SK-N-SH treated with all-trans-retinoic acid at 6 μM for 48 hours (cell line): ENCODE results near the gene CRNN.

ENCODE experiments used
- ATAC-seq: fragments of 200-7000 bp; cut with Tn5 transposase; 3 replicates; pipeline ENCODE4 v1.9.1; 2020; ENCODE audit warnings: mild to moderate bottlenecking, moderate library complexity
- ARNTL ChIP-seq: fragments of 450-650 bp; formaldehyde crosslinking; IDR thresholded peaks from 2 replicates; pipeline ENCODE4 v1.5.0; 2020; ENCODE audit warnings: low read depth, mild to moderate bottlenecking, moderate library complexity, borderline replicate concordance
- BACH2 ChIP-seq: fragments of 250-450 bp; sonication (Bioruptor Pico); IDR thresholded peaks from 2 replicates; pipeline ENCODE4 v1.9.0; 2021; ENCODE audit warnings: mild to moderate bottlenecking, borderline replicate concordance
- CREB5 ChIP-seq: fragments of 250-450 bp; sonication (Bioruptor Pico); IDR thresholded peaks from 2 replicates; pipeline ENCODE4 v1.5.1; 2020; ENCODE audit warnings: low read depth, mild to moderate bottlenecking, moderate library complexity
- CSRNP3 ChIP-seq: fragments of 250-450 bp; sonication (Bioruptor Pico); IDR thresholded peaks from 2 replicates; pipeline ENCODE4 v1.5.1; 2021; ENCODE audit warnings: mild to moderate bottlenecking, moderate library complexity
- GLIS3 ChIP-seq: fragments of 250-450 bp; sonication (Bioruptor Pico); IDR thresholded peaks from 2 replicates; pipeline ENCODE4 v1.5.0; 2020; ENCODE audit warnings: mild to moderate bottlenecking, moderate library complexity
- ISL1 ChIP-seq: fragments of 250-450 bp; sonication (Bioruptor Pico); IDR thresholded peaks from 2 replicates; pipeline ENCODE4 v2.1.2; 2022; ENCODE audit warnings: mild to moderate bottlenecking, moderate library complexity
- PATZ1 ChIP-seq: fragments of 250-450 bp; sonication (Bioruptor Pico); IDR thresholded peaks from 2 replicates; pipeline ENCODE4 v1.8.0; 2020; ENCODE audit warnings: mild to moderate bottlenecking, moderate library complexity, borderline replicate concordance
- POU6F1 ChIP-seq: fragments of 250-450 bp; sonication (Bioruptor Pico); IDR thresholded peaks from 2 replicates; pipeline ENCODE4 v1.8.0; 2021; ENCODE audit warnings: low read depth, mild to moderate bottlenecking, moderate library complexity, borderline replicate concordance
- PPARA ChIP-seq: fragments of 250-450 bp; sonication (Bioruptor Pico); IDR thresholded peaks from 2 replicates; pipeline ENCODE4 v1.5.0; 2020; ENCODE audit warnings: mild to moderate bottlenecking, borderline replicate concordance
- SNAI2 ChIP-seq: fragments of 250-450 bp; sonication (Bioruptor Pico); IDR thresholded peaks from 2 replicates; pipeline ENCODE4 v1.5.0; 2020; ENCODE audit warnings: mild to moderate bottlenecking, moderate library complexity
- TCF4 ChIP-seq: fragments of 250-450 bp; sonication (Bioruptor Pico); IDR thresholded peaks from 2 replicates; pipeline ENCODE4 v1.8.0; 2021; ENCODE audit warnings: mild to moderate bottlenecking, moderate library complexity, borderline replicate concordance
- TOX ChIP-seq: fragments of 250-450 bp; sonication (Bioruptor Pico); IDR thresholded peaks from 2 replicates; pipeline ENCODE4 v1.8.0; 2021; ENCODE audit warnings: mild to moderate bottlenecking, moderate library complexity, borderline replicate concordance
- ZC3H10 ChIP-seq: fragments of 250-450 bp; sonication (Bioruptor Pico); IDR thresholded peaks from 2 replicates; pipeline ENCODE4 v1.5.1; 2021; ENCODE audit warnings: mild to moderate bottlenecking, moderate library complexity
- ZFP3 ChIP-seq: fragments of 250-450 bp; sonication (Bioruptor Pico); IDR thresholded peaks from 2 replicates; pipeline ENCODE4 v1.5.0; 2020; ENCODE audit warnings: mild to moderate bottlenecking, moderate library complexity
- ZFP30 ChIP-seq: fragments of 450-650 bp; formaldehyde crosslinking; IDR thresholded peaks from 2 replicates; pipeline ENCODE4 v1.5.0; 2022; ENCODE audit warnings: mild to moderate bottlenecking, moderate library complexity
- ZNF565 ChIP-seq: fragments of 450-650 bp; formaldehyde crosslinking; conservative IDR thresholded peaks from 2 replicates; pipeline ENCODE4 v1.5.0; 2020; ENCODE audit warnings: low read depth, mild to moderate bottlenecking, moderate library complexity
- ZNF70 ChIP-seq: fragments of 450-650 bp; formaldehyde crosslinking; IDR thresholded peaks from 2 replicates; pipeline ENCODE4 v1.5.0; 2020; ENCODE audit warnings: mild to moderate bottlenecking, moderate library complexity
- ZNF8 ChIP-seq: fragments of 450-650 bp; formaldehyde crosslinking; IDR thresholded peaks from 2 replicates; pipeline ENCODE4 v1.5.0; 2020; ENCODE audit warnings: mild to moderate bottlenecking, moderate library complexity
- TF ChIP-seq, protein P1 (sequence below): fragments of 250-450 bp; sonication (Bioruptor Pico); IDR thresholded peaks from 2 replicates; pipeline ENCODE4 v1.5.0; 2020; ENCODE audit warnings: mild to moderate bottlenecking, moderate library complexity

Gene CRNN

DNA sequence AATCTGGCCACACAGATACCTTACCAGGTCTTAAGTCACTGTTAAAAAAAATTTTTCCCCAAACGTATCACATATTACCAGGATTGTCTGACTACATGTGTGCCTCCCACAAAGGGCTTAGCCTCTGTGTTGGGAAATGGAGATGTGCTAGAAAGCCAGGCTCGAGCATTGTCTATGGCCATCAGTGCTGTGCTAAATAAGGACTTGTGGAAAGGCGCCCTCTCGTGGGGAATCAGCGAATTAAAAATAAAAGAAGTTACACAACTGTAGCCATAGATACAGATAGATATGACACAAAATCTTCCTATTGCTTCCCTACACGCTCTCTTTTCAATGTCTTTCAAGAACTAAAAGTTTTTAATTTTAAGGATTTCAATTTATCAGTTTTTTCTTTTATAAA, 47.5 kb upstream of the CRNN start:
- TF ChIP-seq GLIS3 (CRISPR knock-in tag): no peak
- TF ChIP-seq ZNF8 (CRISPR knock-in tag): no peak
- no peak for TF ChIP-seq POU6F1 (CRISPR knock-in tag)
- TF ChIP-seq ZC3H10 (CRISPR knock-in tag): no peak
- no peak for TF ChIP-seq CREB5 (CRISPR knock-in tag)
- TF ChIP-seq ZFP30: no peak
- TF ChIP-seq ISL1 (CRISPR knock-in tag): no peak
- TF ChIP-seq ZFP3 (CRISPR knock-in tag): no peak
- TF ChIP-seq BACH2 (CRISPR knock-in tag): no peak
- peak; percentile 84 for ATAC-seq

- ATAC-seq: no peak
- TF ChIP-seq BACH2 (CRISPR knock-in tag) (no peak), ISL1 (CRISPR knock-in tag) (no peak), ARNTL (CRISPR knock-in tag) (no peak), PATZ1 (CRISPR knock-in tag) (no peak), ZNF565 (CRISPR knock-in tag) (no peak), SNAI2 (CRISPR knock-in tag) (no peak), TCF4 (CRISPR knock-in tag) (no peak)
- TF ChIP-seq, all 23 proteins: peak for 0
Observed at GRCh38 chr1:152460529-152460899, 46.5 kb upstream of the CRNN start.

DNA sequence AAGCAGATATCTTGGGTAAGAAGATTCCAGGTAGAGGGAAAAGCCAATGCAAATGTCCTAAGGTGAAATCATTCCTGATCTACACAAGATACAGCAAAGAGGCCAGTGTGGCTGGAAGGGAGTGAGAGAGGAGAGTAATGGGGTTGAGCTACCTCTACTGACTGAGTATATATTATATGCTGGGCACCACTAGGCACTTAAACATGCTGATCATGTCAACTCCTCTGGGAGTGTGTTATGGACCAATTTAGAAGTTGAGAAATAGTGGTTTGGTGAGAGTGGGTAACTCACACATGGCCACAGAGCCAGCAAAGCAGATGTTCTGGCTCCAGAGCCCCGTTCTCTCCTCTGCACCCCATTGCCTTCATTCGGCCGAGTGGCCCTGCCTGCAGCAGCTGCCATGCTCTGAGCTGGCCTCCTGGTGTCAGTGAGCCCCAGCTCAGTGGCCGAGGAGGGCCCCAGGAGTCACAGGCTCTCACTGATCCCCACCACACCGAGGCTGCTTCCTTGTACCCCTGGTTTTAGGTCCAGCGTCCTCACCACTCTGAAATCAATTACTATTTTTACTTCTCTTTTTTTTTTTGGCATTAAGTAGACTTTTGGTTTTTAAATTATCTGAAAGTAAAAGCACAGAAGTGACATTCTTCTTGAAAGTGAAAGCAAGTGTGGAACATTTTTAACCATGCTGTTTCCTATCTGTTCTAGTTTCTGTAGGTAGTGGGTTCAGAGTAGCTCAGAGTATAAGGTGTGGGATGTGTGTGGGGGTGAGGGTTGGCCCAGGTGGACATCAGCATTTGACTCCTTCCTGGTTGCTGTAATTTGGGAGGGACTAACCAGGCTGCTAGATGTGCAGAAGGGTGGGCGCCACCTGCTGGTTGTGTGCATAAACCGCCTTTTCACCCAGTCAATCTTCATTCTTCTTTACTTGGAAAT, 45.8 kb upstream of the CRNN start:
- TF ChIP-seq BACH2 (CRISPR knock-in tag): no peak
- TF ChIP-seq ZFP30: no peak
- no peak for TF ChIP-seq PPARA (CRISPR knock-in tag)
- no peak for TF ChIP-seq ZC3H10 (CRISPR knock-in tag)
- TF ChIP-seq ZNF565 (CRISPR knock-in tag): no peak
- no peak for TF ChIP-seq TCF4 (CRISPR knock-in tag)

GRCh38 chr1:152458384-152459185, 44.5 kb upstream of the CRNN start:
- TF ChIP-seq PPARA (CRISPR knock-in tag) (no peak), ZFP3 (CRISPR knock-in tag) (no peak), POU6F1 (CRISPR knock-in tag) (no peak), ZC3H10 (CRISPR knock-in tag) (no peak), CSRNP3 (no peak), BACH2 (CRISPR knock-in tag) (no peak), ZNF70 (no peak), ARNTL (CRISPR knock-in tag) (no peak), ZFP30 (no peak), TOX (CRISPR knock-in tag) (no peak)
- TF ChIP-seq, protein P1, sequence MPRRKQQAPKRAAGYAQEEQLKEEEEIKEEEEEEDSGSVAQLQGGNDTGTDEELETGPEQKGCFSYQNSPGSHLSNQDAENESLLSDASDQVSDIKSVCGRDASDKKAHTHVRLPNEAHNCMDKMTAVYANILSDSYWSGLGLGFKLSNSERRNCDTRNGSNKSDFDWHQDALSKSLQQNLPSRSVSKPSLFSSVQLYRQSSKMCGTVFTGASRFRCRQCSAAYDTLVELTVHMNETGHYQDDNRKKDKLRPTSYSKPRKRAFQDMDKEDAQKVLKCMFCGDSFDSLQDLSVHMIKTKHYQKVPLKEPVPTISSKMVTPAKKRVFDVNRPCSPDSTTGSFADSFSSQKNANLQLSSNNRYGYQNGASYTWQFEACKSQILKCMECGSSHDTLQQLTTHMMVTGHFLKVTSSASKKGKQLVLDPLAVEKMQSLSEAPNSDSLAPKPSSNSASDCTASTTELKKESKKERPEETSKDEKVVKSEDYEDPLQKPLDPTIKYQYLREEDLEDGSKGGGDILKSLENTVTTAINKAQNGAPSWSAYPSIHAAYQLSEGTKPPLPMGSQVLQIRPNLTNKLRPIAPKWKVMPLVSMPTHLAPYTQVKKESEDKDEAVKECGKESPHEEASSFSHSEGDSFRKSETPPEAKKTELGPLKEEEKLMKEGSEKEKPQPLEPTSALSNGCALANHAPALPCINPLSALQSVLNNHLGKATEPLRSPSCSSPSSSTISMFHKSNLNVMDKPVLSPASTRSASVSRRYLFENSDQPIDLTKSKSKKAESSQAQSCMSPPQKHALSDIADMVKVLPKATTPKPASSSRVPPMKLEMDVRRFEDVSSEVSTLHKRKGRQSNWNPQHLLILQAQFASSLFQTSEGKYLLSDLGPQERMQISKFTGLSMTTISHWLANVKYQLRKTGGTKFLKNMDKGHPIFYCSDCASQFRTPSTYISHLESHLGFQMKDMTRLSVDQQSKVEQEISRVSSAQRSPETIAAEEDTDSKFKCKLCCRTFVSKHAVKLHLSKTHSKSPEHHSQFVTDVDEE (CRISPR knock-in tag): no peak
- TF ChIP-seq, all 23 proteins: peak for 0
- peak; percentile 85 for ATAC-seq

More for the DNA sequence above, 45.8 kb upstream of the CRNN start:
- ATAC-seq: peak; percentile 81
